WTC11 (cell line): Measurements from ENCODE around the gene CNTNAP2. TPM values are rescaled to one million over a fixed set of nuclear protein-coding genes. Genes with fewer than 3 reads are reported as not detected.

ENCODE experiments used
- ATAC-seq: fragments of 200-7000 bp; cut with Tn5 transposase; 2 replicates; pipeline ENCODE4 v1.10.0; 2021; ENCODE audit warnings: mild to moderate bottlenecking, moderate library complexity
- CTCF ChIA-PET: fragments of 300-600 bp; sonication (Branson Sonifier 250); formaldehyde crosslinking; loops from one replicate; lab custom pipeline; 2021; ENCODE audit warnings: antibody characterized with exemption; lab: Charles Lee
- POLR2A ChIA-PET: fragments of 350-600 bp; sonication (Branson Sonifier 250); formaldehyde crosslinking; loops from one replicate; lab custom pipeline; 2021; ENCODE audit warnings: antibody characterized with exemption; lab: Charles Lee
- DNase-seq: peaks from one replicate; pipeline ENCODE4 v3.0.0; 2021; ENCODE audit warnings: low spot score
- H3K27ac Mint-ChIP-seq: 2 replicates; pipeline ENCODE4 v1.8.0; 2021; ENCODE audit warnings: mixed read lengths
- H3K27me3 Mint-ChIP-seq: 2 replicates; pipeline ENCODE4 v1.8.0; 2021; ENCODE audit warnings: low read depth, mild to moderate bottlenecking, moderate library complexity, mixed read lengths
- H3K36me3 Mint-ChIP-seq: 2 replicates; pipeline ENCODE4 v1.8.0; 2021; ENCODE audit warnings: mixed read lengths
- H3K4me1 Mint-ChIP-seq: 2 replicates; pipeline ENCODE4 v1.8.0; 2022; ENCODE audit warnings: mixed read lengths
- H3K4me3 Mint-ChIP-seq: 2 replicates; pipeline ENCODE4 v1.8.0; 2021; ENCODE audit warnings: mild to moderate bottlenecking, moderate library complexity, mixed read lengths
- H3K9me3 Mint-ChIP-seq: 2 replicates; pipeline ENCODE4 v1.8.0; 2021; ENCODE audit warnings: mixed read lengths
- CREB1 ChIP-seq: sonication (generic); formaldehyde crosslinking; IDR thresholded peaks from 2 replicates; pipeline ENCODE4 v1.8.0; 2023; ENCODE audit warnings: mild to moderate bottlenecking, missing genetic modification reagents
- ELF4 ChIP-seq: sonication (generic); formaldehyde crosslinking; IDR thresholded peaks from 2 replicates; pipeline ENCODE4 v1.8.1; 2022; ENCODE audit warnings: low read depth, mild to moderate bottlenecking, moderate library complexity, missing genetic modification reagents
- EMX1 ChIP-seq: fragments of 250-450 bp; sonication (Bioruptor Pico); IDR thresholded peaks from 2 replicates; pipeline ENCODE4 v1.8.0; 2021; ENCODE audit warnings: mild to moderate bottlenecking
- FOXJ3 ChIP-seq: sonication (generic); formaldehyde crosslinking; IDR thresholded peaks from 2 replicates; pipeline ENCODE4 v1.9.0; 2021; ENCODE audit warnings: missing genetic modification reagents, mild to moderate bottlenecking, borderline replicate concordance
- GTF2I ChIP-seq: fragments of 250-450 bp; sonication (Bioruptor Pico); conservative IDR thresholded peaks from 2 replicates; pipeline ENCODE4 v1.4.0; 2021; ENCODE audit warnings: mild to moderate bottlenecking
- HMGA2 ChIP-seq: fragments of 250-450 bp; sonication (Bioruptor Pico); IDR thresholded peaks from 2 replicates; pipeline ENCODE4 v1.4.0; 2021; ENCODE audit warnings: mild to moderate bottlenecking, moderate library complexity
- JUN ChIP-seq: sonication (generic); formaldehyde crosslinking; IDR thresholded peaks from 2 replicates; pipeline ENCODE4 v1.8.0; 2023; ENCODE audit warnings: mild to moderate bottlenecking, missing genetic modification reagents
- NFATC4 ChIP-seq: fragments of 250-450 bp; sonication (Bioruptor Pico); IDR thresholded peaks from 2 replicates; pipeline ENCODE4 v1.9.0; 2021; ENCODE audit warnings: mild to moderate bottlenecking
- NR2C2 ChIP-seq: sonication (generic); formaldehyde crosslinking; IDR thresholded peaks from 2 replicates; pipeline ENCODE4 v1.8.0; 2022; ENCODE audit warnings: mild to moderate bottlenecking, missing genetic modification reagents
- NR3C1 ChIP-seq: sonication (generic); formaldehyde crosslinking; conservative IDR thresholded peaks from 2 replicates; pipeline ENCODE4 v1.8.1; 2023; ENCODE audit warnings: low read depth, mild to moderate bottlenecking, missing genetic modification reagents
- RORB ChIP-seq: fragments of 250-450 bp; sonication (Bioruptor Pico); IDR thresholded peaks from 2 replicates; pipeline ENCODE4 v1.9.0; 2021; ENCODE audit warnings: mild to moderate bottlenecking
- TP53 ChIP-seq: sonication (generic); formaldehyde crosslinking; IDR thresholded peaks from 2 replicates; pipeline ENCODE4 v1.8.1; 2023; ENCODE audit warnings: mild to moderate bottlenecking, missing genetic modification reagents
- ZBTB21 ChIP-seq: sonication (generic); formaldehyde crosslinking; IDR thresholded peaks from 2 replicates; pipeline ENCODE4 v1.8.1; 2023; ENCODE audit warnings: mild to moderate bottlenecking, missing genetic modification reagents, borderline replicate concordance
- ZNF138 ChIP-seq: sonication (generic); formaldehyde crosslinking; conservative IDR thresholded peaks from 2 replicates; pipeline ENCODE4 v1.8.1; 2022; ENCODE audit warnings: mild to moderate bottlenecking, moderate library complexity, missing genetic modification reagents
- ZNF232 ChIP-seq: sonication (generic); formaldehyde crosslinking; IDR thresholded peaks from 2 replicates; pipeline ENCODE4 v1.8.0; 2022; ENCODE audit warnings: mild to moderate bottlenecking, missing genetic modification reagents
- ZNF396 ChIP-seq: fragments of 250-450 bp; sonication (Bioruptor Pico); IDR thresholded peaks from 2 replicates; pipeline ENCODE4 v1.8.0; 2021; ENCODE audit warnings: mild to moderate bottlenecking, moderate library complexity, borderline replicate concordance
- total RNA-seq: library from RNA; stranded (reverse); gene quantifications from 3 replicates; pipeline ENCODE4 v1.2.3, GENCODE V29; 2021
- TF ChIP-seq, protein P1 (sequence below): sonication (generic); formaldehyde crosslinking; IDR thresholded peaks from 2 replicates; pipeline ENCODE4 v1.8.1; 2023; ENCODE audit warnings: mild to moderate bottlenecking, missing genetic modification reagents, moderate library complexity
- TF ChIP-seq, protein P2 (sequence below): sonication (generic); formaldehyde crosslinking; IDR thresholded peaks from 2 replicates; pipeline ENCODE4 v1.8.0; 2022; ENCODE audit warnings: mild to moderate bottlenecking, missing genetic modification reagents
- TF ChIP-seq, protein P3 (sequence below): sonication (generic); formaldehyde crosslinking; IDR thresholded peaks from 2 replicates; pipeline ENCODE4 v1.8.0; 2023; ENCODE audit warnings: missing genetic modification reagents
- TF ChIP-seq, protein P4 (sequence below): sonication (generic); formaldehyde crosslinking; IDR thresholded peaks from 2 replicates; pipeline ENCODE4 v1.8.1; 2022; ENCODE audit warnings: low read depth, mild to moderate bottlenecking, moderate library complexity, missing genetic modification reagents, borderline replicate concordance
- TF ChIP-seq, protein P5 (sequence below): sonication (generic); formaldehyde crosslinking; IDR thresholded peaks from 2 replicates; pipeline ENCODE4 v1.8.1; 2023; ENCODE audit warnings: mild to moderate bottlenecking, missing genetic modification reagents, borderline replicate concordance
- TF ChIP-seq, protein P6 (sequence below): sonication (generic); formaldehyde crosslinking; IDR thresholded peaks from 2 replicates; pipeline ENCODE4 v1.8.1; 2022; ENCODE audit warnings: low read depth, missing genetic modification reagents, borderline replicate concordance
- TF ChIP-seq, protein P7 (sequence below): sonication (generic); formaldehyde crosslinking; IDR thresholded peaks from 2 replicates; pipeline ENCODE4 v1.8.0; 2022; ENCODE audit warnings: missing genetic modification reagents
- TF ChIP-seq, protein P8 (sequence below): fragments of 250-450 bp; sonication (Bioruptor Pico); IDR thresholded peaks from 2 replicates; pipeline ENCODE4 v1.8.0; 2021; ENCODE audit warnings: mild to moderate bottlenecking

The CNTNAP2 gene
- total RNA-seq, 1 experiment from 2014 or later, result 63.8 TPM

DNA sequence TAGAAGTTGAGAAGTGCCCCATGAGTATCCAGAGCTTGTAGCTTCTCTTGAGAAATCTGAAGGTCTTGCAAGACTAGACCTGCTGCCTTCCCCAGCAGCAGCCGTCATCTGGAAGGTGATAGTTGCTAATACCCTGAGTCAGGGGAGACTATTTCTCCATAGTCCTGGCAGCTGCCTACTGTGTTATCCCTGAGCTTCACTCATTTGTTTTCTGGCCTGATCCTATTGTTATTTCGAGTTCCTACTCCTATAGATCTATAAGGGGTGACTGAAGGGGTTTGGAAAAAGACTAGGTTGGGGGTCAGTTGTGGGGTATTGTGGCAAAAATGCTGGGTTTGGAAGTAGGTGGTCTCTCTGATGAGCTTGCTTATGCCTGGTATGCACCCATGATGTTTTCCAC, 297.8 kb downstream of the CNTNAP2 start (continued):
- no peak for TF ChIP-seq EMX1 (CRISPR knock-in tag)
- no peak for TF ChIP-seq JUN
- TF ChIP-seq HMGA2 (CRISPR knock-in tag), result no peak
- TF ChIP-seq TP53 (CRISPR knock-in tag), result no peak
- TF ChIP-seq RORB (CRISPR knock-in tag), result no peak
- TF ChIP-seq CREB1 (CRISPR knock-in tag), result no peak
- TF ChIP-seq, protein P1, sequence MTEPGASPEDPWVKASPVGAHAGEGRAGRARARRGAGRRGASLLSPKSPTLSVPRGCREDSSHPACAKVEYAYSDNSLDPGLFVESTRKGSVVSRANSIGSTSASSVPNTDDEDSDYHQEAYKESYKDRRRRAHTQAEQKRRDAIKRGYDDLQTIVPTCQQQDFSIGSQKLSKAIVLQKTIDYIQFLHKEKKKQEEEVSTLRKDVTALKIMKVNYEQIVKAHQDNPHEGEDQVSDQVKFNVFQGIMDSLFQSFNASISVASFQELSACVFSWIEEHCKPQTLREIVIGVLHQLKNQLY (CRISPR knock-in tag), result no peak
- TF ChIP-seq ZNF138 (CRISPR knock-in tag), result no peak
- TF ChIP-seq NR3C1 (CRISPR knock-in tag), result no peak
- TF ChIP-seq GTF2I (CRISPR knock-in tag), result no peak
- TF ChIP-seq, protein P2, sequence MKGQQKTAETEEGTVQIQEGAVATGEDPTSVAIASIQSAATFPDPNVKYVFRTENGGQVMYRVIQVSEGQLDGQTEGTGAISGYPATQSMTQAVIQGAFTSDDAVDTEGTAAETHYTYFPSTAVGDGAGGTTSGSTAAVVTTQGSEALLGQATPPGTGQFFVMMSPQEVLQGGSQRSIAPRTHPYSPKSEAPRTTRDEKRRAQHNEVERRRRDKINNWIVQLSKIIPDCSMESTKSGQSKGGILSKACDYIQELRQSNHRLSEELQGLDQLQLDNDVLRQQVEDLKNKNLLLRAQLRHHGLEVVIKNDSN (CRISPR knock-in tag), result no peak
- TF ChIP-seq, protein P3, sequence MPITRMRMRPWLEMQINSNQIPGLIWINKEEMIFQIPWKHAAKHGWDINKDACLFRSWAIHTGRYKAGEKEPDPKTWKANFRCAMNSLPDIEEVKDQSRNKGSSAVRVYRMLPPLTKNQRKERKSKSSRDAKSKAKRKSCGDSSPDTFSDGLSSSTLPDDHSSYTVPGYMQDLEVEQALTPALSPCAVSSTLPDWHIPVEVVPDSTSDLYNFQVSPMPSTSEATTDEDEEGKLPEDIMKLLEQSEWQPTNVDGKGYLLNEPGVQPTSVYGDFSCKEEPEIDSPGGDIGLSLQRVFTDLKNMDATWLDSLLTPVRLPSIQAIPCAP (CRISPR knock-in tag), result no peak
- no peak for TF ChIP-seq NR2C2 (CRISPR knock-in tag)
- no peak for TF ChIP-seq ZNF396
- TF ChIP-seq, protein P4, sequence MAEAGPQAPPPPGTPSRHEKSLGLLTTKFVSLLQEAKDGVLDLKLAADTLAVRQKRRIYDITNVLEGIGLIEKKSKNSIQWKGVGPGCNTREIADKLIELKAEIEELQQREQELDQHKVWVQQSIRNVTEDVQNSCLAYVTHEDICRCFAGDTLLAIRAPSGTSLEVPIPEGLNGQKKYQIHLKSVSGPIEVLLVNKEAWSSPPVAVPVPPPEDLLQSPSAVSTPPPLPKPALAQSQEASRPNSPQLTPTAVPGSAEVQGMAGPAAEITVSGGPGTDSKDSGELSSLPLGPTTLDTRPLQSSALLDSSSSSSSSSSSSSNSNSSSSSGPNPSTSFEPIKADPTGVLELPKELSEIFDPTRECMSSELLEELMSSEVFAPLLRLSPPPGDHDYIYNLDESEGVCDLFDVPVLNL (CRISPR knock-in tag), result no peak

DNA sequence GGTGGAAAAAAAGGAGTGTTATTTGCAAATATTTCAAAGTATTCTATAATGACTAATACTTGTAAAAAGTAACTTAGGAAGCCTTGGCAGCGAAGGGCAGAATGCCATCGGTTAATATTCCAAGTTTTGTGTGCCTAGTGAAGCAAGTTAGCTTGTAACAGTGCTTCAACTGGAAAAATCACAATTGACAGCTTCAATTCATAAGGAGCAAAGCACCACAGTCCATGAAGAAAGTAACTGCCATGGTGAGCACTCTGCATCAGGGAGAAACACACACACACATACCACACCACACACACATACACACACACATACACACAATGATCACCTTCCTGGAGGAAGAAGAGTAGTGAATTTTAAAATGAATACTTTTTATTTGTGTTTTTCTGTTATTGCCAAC, 298.3 kb downstream of the CNTNAP2 start:
- peak overlapping the region; percentile 77 for H3K27ac Mint-ChIP-seq
- ATAC-seq, result no peak
- H3K4me1 Mint-ChIP-seq, result peaks cover 34% of the 10 kb centered on the region
- H3K9me3 Mint-ChIP-seq, result no peaks in the 10 kb centered on the region
- ChIA-PET CTCF (no interaction called here), POLR2A (no interaction called here)
- DNase-seq, result no peak
- no peaks in the 10 kb centered on the region for H3K36me3 Mint-ChIP-seq
- H3K27me3 Mint-ChIP-seq, result no peaks in the 10 kb centered on the region
- H3K4me3 Mint-ChIP-seq, result no peak overlapping the region
- TF ChIP-seq NFATC4 (CRISPR knock-in tag) (no peak), FOXJ3 (no peak), RORB (CRISPR knock-in tag) (no peak), ELF4 (no peak), ZBTB21 (CRISPR knock-in tag) (no peak), ZNF232 (CRISPR knock-in tag) (no peak), CREB1 (CRISPR knock-in tag) (no peak)
- TF ChIP-seq, protein P5, sequence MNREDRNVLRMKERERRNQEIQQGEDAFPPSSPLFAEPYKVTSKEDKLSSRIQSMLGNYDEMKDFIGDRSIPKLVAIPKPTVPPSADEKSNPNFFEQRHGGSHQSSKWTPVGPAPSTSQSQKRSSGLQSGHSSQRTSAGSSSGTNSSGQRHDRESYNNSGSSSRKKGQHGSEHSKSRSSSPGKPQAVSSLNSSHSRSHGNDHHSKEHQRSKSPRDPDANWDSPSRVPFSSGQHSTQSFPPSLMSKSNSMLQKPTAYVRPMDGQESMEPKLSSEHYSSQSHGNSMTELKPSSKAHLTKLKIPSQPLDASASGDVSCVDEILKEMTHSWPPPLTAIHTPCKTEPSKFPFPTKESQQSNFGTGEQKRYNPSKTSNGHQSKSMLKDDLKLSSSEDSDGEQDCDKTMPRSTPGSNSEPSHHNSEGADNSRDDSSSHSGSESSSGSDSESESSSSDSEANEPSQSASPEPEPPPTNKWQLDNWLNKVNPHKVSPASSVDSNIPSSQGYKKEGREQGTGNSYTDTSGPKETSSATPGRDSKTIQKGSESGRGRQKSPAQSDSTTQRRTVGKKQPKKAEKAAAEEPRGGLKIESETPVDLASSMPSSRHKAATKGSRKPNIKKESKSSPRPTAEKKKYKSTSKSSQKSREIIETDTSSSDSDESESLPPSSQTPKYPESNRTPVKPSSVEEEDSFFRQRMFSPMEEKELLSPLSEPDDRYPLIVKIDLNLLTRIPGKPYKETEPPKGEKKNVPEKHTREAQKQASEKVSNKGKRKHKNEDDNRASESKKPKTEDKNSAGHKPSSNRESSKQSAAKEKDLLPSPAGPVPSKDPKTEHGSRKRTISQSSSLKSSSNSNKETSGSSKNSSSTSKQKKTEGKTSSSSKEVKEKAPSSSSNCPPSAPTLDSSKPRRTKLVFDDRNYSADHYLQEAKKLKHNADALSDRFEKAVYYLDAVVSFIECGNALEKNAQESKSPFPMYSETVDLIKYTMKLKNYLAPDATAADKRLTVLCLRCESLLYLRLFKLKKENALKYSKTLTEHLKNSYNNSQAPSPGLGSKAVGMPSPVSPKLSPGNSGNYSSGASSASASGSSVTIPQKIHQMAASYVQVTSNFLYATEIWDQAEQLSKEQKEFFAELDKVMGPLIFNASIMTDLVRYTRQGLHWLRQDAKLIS (CRISPR knock-in tag), result no peak
- TF ChIP-seq, protein P6, sequence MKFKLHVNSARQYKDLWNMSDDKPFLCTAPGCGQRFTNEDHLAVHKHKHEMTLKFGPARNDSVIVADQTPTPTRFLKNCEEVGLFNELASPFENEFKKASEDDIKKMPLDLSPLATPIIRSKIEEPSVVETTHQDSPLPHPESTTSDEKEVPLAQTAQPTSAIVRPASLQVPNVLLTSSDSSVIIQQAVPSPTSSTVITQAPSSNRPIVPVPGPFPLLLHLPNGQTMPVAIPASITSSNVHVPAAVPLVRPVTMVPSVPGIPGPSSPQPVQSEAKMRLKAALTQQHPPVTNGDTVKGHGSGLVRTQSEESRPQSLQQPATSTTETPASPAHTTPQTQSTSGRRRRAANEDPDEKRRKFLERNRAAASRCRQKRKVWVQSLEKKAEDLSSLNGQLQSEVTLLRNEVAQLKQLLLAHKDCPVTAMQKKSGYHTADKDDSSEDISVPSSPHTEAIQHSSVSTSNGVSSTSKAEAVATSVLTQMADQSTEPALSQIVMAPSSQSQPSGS, result no peak
- TF ChIP-seq, protein P7, sequence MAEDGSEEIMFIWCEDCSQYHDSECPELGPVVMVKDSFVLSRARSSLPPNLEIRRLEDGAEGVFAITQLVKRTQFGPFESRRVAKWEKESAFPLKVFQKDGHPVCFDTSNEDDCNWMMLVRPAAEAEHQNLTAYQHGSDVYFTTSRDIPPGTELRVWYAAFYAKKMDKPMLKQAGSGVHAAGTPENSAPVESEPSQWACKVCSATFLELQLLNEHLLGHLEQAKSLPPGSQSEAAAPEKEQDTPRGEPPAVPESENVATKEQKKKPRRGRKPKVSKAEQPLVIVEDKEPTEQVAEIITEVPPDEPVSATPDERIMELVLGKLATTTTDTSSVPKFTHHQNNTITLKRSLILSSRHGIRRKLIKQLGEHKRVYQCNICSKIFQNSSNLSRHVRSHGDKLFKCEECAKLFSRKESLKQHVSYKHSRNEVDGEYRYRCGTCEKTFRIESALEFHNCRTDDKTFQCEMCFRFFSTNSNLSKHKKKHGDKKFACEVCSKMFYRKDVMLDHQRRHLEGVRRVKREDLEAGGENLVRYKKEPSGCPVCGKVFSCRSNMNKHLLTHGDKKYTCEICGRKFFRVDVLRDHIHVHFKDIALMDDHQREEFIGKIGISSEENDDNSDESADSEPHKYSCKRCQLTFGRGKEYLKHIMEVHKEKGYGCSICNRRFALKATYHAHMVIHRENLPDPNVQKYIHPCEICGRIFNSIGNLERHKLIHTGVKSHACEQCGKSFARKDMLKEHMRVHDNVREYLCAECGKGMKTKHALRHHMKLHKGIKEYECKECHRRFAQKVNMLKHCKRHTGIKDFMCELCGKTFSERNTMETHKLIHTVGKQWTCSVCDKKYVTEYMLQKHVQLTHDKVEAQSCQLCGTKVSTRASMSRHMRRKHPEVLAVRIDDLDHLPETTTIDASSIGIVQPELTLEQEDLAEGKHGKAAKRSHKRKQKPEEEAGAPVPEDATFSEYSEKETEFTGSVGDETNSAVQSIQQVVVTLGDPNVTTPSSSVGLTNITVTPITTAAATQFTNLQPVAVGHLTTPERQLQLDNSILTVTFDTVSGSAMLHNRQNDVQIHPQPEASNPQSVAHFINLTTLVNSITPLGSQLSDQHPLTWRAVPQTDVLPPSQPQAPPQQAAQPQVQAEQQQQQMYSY (CRISPR knock-in tag), result no peak
- TF ChIP-seq, protein P8, sequence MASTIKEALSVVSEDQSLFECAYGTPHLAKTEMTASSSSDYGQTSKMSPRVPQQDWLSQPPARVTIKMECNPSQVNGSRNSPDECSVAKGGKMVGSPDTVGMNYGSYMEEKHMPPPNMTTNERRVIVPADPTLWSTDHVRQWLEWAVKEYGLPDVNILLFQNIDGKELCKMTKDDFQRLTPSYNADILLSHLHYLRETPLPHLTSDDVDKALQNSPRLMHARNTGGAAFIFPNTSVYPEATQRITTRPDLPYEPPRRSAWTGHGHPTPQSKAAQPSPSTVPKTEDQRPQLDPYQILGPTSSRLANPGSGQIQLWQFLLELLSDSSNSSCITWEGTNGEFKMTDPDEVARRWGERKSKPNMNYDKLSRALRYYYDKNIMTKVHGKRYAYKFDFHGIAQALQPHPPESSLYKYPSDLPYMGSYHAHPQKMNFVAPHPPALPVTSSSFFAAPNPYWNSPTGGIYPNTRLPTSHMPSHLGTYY (CRISPR knock-in tag), result no peak
